Measurements from ENCODE around the gene UBA6.
"Not testable (repeated sequence)": the region's sequence is repeated elsewhere in the genome, so short reads cannot be mapped to it uniquely, and the experiment has no call there.

The UBA6 gene

DNA sequence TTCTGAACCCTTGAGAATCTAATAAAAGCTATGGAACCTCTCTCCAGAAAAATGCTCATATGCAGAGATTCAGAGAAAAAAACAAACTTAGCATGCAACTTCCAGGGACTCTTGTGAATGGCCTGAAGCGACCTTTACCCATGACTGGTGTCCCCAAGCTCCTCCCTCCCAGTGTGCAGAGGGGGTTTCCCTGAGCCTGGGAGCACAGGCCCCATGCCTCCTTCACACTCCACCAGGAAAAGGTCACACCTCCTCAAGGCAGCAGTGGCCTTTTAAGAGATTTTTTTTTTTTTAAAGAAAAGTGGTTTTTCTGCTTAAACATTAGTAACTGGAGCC is 13.3 kb upstream of the UBA6 start:
- Histone ChIP-seq H3K9me3 (ENCODE audit: control insufficient read depth in 2 of 2, low read length in 2 of 2) (no peaks in the 10 kb centered on the region), H3K4me1 (ENCODE audit: control insufficient read depth, insufficient read depth, low read length) (no peaks in the 10 kb centered on the region), H3K36me3 (ENCODE audit: control insufficient read depth in 2 of 2, insufficient read depth in 2 of 2, low read length in 2 of 2) (peaks cover 0 to 9% of the 10 kb centered on the region in 2 donors), H3K27ac (ENCODE audit: low read length) (no peak overlapping the region), H3K9ac (ENCODE audit: low read length in 2 of 2) (no peak overlapping the region), H3K27me3 (ENCODE audit: control insufficient read depth in 1 of 2, insufficient read depth in 2 of 2, low read length in 2 of 2) (no peaks in the 10 kb centered on the region), H3K4me3 (ENCODE audit: low read length in 2 of 2) (no peak overlapping the region)

DNA sequence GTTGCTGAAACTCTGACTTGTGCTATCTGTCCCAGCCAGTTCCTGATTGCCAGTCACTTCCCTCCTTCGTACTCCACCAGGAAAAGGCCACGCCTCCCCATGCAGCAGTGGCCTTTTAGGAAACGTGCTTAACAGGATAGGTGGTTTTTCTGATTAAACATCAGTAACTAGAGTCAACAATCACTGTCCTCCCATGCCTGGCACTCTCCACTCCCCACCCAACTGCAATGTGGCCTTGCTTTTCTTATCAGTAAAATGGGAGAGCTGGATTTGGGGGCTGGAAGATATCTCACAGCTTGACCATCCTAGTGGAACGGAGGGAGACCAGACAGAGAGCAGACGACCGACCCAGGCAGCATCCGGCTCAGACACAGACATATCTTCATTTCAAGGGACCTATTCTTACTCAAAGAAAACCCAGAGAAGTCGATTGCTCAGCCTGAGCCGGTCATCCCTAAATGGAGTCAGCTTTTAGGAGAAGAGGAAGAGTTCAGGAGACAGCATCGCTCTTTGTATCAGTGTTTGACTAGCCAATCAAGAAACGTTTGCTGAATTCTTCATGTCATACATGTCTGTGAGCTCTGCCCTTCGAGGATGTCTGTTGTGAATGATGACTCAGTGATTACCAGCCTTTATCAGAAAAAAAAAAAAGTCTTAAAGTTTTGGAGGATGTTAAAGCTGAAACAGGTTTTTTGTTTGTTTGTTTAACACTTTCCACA is 12.7 kb upstream of the UBA6 start:
- Histone ChIP-seq H3K36me3 (ENCODE audit: control insufficient read depth in 2 of 2, insufficient read depth in 2 of 2, low read length in 2 of 2) (peaks cover 0 to 9% of the 10 kb centered on the region in 2 donors), H3K9ac (ENCODE audit: low read length in 2 of 2) (no peak overlapping the region), H3K4me3 (ENCODE audit: low read length in 2 of 2) (no peak overlapping the region), H3K27me3 (ENCODE audit: control insufficient read depth in 1 of 2, insufficient read depth in 2 of 2, low read length in 2 of 2) (no peaks in the 10 kb centered on the region), H3K9me3 (ENCODE audit: control insufficient read depth in 2 of 2, low read length in 2 of 2) (no peaks in the 10 kb centered on the region), H3K27ac (ENCODE audit: low read length) (no peak overlapping the region), H3K4me1 (ENCODE audit: control insufficient read depth, insufficient read depth, low read length) (no peaks in the 10 kb centered on the region)

GRCh38 chr4:67712650-67713528 is 11.9 kb upstream of the UBA6 start:
- Histone ChIP-seq H3K36me3 (ENCODE audit: control insufficient read depth in 2 of 2, insufficient read depth in 2 of 2, low read length in 2 of 2) (peaks cover 0 to 9% of the 10 kb centered on the region in 2 donors), H3K9ac (ENCODE audit: low read length in 2 of 2) (no peak overlapping the region), H3K27me3 (ENCODE audit: control insufficient read depth in 1 of 2, insufficient read depth in 2 of 2, low read length in 2 of 2) (no peaks in the 10 kb centered on the region), H3K27ac (ENCODE audit: low read length) (no peak overlapping the region), H3K9me3 (ENCODE audit: control insufficient read depth in 2 of 2, low read length in 2 of 2) (no peaks in the 10 kb centered on the region), H3K4me3 (ENCODE audit: low read length in 2 of 2) (no peak overlapping the region), H3K4me1 (ENCODE audit: control insufficient read depth, insufficient read depth, low read length) (no peaks in the 10 kb centered on the region)

GRCh38 chr4:67712000-67712625 is 11.2 kb upstream of the UBA6 start:
- Histone ChIP-seq H3K27ac (ENCODE audit: low read length) (no peak overlapping the region), H3K27me3 (ENCODE audit: control insufficient read depth in 1 of 2, insufficient read depth in 2 of 2, low read length in 2 of 2) (no peaks in the 10 kb centered on the region), H3K4me1 (ENCODE audit: control insufficient read depth, insufficient read depth, low read length) (no peaks in the 10 kb centered on the region), H3K9ac (ENCODE audit: low read length in 2 of 2) (no peak overlapping the region), H3K9me3 (ENCODE audit: control insufficient read depth in 2 of 2, low read length in 2 of 2) (no peaks in the 10 kb centered on the region), H3K36me3 (ENCODE audit: control insufficient read depth in 2 of 2, insufficient read depth in 2 of 2, low read length in 2 of 2) (peaks cover 0 to 9% of the 10 kb centered on the region in 2 donors), H3K4me3 (ENCODE audit: low read length in 2 of 2) (no peak overlapping the region)

DNA sequence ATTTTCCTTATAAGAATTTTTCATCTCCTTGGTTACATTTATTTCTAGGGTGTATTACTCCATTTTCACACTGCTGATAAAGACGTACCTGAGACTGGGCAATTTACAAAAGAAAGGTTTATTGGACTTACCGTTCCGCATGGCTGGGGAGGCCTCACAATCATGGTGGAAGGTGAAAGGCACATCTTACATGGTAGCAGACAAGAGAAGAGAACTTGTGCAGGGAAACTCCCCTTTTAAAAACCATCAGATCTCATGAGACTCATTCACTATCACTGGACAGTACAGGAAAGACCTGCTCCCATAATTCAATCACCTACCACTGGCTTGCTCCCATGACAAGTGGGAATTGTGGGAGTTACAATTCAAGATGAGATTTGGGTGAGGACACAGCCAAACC is 5.7 kb upstream of the UBA6 start:
- not testable (repeated sequence) for H3K9ac ChIP-seq (ENCODE audit: low read length in 2 of 2); H3K27ac ChIP-seq (ENCODE audit: low read length); H3K27me3 ChIP-seq (ENCODE audit: control insufficient read depth in 1 of 2, insufficient read depth in 2 of 2, low read length in 2 of 2); H3K4me3 ChIP-seq (ENCODE audit: low read length in 2 of 2); H3K4me1 ChIP-seq (ENCODE audit: control insufficient read depth, insufficient read depth, low read length); H3K9me3 ChIP-seq (ENCODE audit: control insufficient read depth in 2 of 2, low read length in 2 of 2); H3K36me3 ChIP-seq (ENCODE audit: control insufficient read depth in 2 of 2, insufficient read depth in 2 of 2, low read length in 2 of 2)

DNA sequence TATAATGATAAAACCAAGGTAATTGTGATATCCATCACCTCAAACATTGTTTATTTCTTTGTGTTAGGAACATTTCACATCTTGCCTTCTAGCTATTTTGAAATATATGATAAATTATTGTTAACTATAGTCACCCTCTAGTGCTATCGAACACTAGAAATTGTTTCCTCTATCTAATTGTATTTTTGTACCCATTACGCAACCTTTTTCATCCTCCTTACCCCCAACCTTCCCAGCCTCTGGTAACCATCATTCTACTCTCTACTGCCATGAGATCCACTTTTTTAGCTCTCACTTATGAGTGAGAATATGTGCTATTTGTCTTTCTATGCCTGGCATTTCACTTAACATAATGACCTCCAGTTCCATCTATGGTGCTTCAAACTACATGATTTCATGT is 3.9 kb upstream of the UBA6 start:
- no peaks in the 10 kb centered on the region for H3K9me3 ChIP-seq (ENCODE audit: control insufficient read depth in 2 of 2, low read length in 2 of 2)
- no peaks in the 10 kb centered on the region for H3K27me3 ChIP-seq (ENCODE audit: control insufficient read depth in 1 of 2, insufficient read depth in 2 of 2, low read length in 2 of 2)
- no peak overlapping the region for H3K4me3 ChIP-seq (ENCODE audit: low read length in 2 of 2)
- H3K4me1 ChIP-seq (ENCODE audit: control insufficient read depth, insufficient read depth, low read length): no peaks in the 10 kb centered on the region
- no peaks in the 10 kb centered on the region for H3K36me3 ChIP-seq (ENCODE audit: control insufficient read depth in 2 of 2, insufficient read depth in 2 of 2, low read length in 2 of 2)
- no peak overlapping the region for H3K9ac ChIP-seq (ENCODE audit: low read length in 2 of 2)
- H3K27ac ChIP-seq (ENCODE audit: low read length): no peak overlapping the region

DNA sequence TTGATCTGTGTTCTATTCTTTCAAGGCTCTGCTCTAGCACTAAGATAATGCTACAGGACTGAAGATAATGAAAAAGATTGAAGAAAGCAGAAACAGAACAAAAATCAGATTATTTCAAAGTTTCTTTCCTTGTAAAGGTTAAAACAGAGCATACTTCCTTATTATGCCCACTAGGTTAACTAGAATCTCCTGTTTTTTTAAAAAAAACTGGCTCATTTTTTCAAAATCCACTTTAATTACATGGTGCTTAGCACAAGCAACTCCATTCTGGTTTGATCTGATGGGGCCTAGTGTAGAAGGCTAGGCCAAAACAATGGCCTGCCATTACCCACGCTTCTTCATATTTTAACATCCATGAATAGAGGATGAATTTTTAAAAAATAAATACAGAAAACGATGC is 1.2 kb upstream of the UBA6 start:
- no peaks in the 10 kb centered on the region for H3K36me3 ChIP-seq (ENCODE audit: control insufficient read depth in 2 of 2, insufficient read depth in 2 of 2, low read length in 2 of 2)
- peak overlapping the region in 1 of 2 donors; percentile 0 for H3K9ac ChIP-seq (ENCODE audit: low read length in 2 of 2)
- no peak overlapping the region for H3K27ac ChIP-seq (ENCODE audit: low read length)
- peak overlapping the region in 1 of 2 donors; percentile 84 for H3K4me3 ChIP-seq (ENCODE audit: low read length in 2 of 2)
- H3K27me3 ChIP-seq (ENCODE audit: control insufficient read depth in 1 of 2, insufficient read depth in 2 of 2, low read length in 2 of 2): no peaks in the 10 kb centered on the region
- H3K9me3 ChIP-seq (ENCODE audit: control insufficient read depth in 2 of 2, low read length in 2 of 2): no peaks in the 10 kb centered on the region
- no peaks in the 10 kb centered on the region for H3K4me1 ChIP-seq (ENCODE audit: control insufficient read depth, insufficient read depth, low read length)

DNA sequence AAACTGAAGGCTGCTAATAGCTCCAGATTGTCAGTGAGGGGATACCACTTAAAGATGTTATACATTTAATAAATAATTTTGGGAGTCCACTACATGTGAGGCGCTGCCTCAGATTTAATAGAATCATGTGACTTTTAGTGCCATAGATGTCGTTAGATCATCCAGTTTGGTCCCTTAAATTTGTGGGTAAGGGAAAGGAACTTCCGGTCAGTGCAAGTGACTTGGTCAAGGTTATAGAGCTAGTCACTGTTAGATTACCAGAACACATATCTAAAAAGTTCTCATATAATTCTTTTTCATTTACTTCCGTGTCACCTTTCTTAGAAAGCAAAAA is 529 bp upstream of the UBA6 start:
- Histone ChIP-seq H3K27ac (ENCODE audit: low read length) (no peak overlapping the region), H3K9ac (ENCODE audit: low read length in 2 of 2) (peak overlapping the region; percentile 58 to 63), H3K36me3 (ENCODE audit: control insufficient read depth in 2 of 2, insufficient read depth in 2 of 2, low read length in 2 of 2) (no peaks in the 10 kb centered on the region), H3K9me3 (ENCODE audit: control insufficient read depth in 2 of 2, low read length in 2 of 2) (no peaks in the 10 kb centered on the region), H3K27me3 (ENCODE audit: control insufficient read depth in 1 of 2, insufficient read depth in 2 of 2, low read length in 2 of 2) (no peaks in the 10 kb centered on the region), H3K4me1 (ENCODE audit: control insufficient read depth, insufficient read depth, low read length) (no peaks in the 10 kb centered on the region), H3K4me3 (ENCODE audit: low read length in 2 of 2) (peak overlapping the region; percentile 78 to 84)

GRCh38 chr4:67700116-67700737 is 728 bp downstream of the UBA6 start:
- Histone ChIP-seq H3K27me3 (ENCODE audit: control insufficient read depth in 1 of 2, insufficient read depth in 2 of 2, low read length in 2 of 2) (no peaks in the 10 kb centered on the region), H3K27ac (ENCODE audit: low read length) (peak overlapping the region; percentile 65), H3K9me3 (ENCODE audit: control insufficient read depth in 2 of 2, low read length in 2 of 2) (no peaks in the 10 kb centered on the region), H3K4me3 (ENCODE audit: low read length in 2 of 2) (peak overlapping the region; percentile 78 to 84), H3K9ac (ENCODE audit: low read length in 2 of 2) (peak overlapping the region; percentile 85), H3K36me3 (ENCODE audit: control insufficient read depth in 2 of 2, insufficient read depth in 2 of 2, low read length in 2 of 2) (no peaks in the 10 kb centered on the region), H3K4me1 (ENCODE audit: control insufficient read depth, insufficient read depth, low read length) (no peaks in the 10 kb centered on the region)

DNA sequence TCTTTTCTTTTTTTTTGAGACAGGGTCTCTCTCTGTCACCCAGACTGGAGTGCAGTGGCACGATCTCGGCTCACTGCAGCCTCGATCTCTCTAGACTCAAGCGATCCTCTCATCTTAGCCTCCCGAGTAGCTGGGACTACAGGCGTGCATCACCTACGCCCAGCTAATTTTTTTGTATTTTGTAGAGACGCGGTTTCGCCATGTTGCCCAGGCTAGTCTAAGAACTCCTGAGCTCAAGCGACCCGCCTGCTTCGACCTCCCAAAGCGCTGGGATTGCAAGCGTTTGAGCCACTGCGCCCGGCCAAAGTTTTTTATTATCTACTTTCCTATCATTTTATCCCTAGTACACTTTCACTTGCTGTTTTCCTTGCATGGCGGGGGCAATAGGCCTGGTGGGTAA is 1.4 kb downstream of the UBA6 start:
- Histone ChIP-seq H3K4me1 (ENCODE audit: control insufficient read depth, insufficient read depth, low read length) (no peaks in the 10 kb centered on the region), H3K27ac (ENCODE audit: low read length) (no peak overlapping the region), H3K9me3 (ENCODE audit: control insufficient read depth in 2 of 2, low read length in 2 of 2) (no peaks in the 10 kb centered on the region), H3K36me3 (ENCODE audit: control insufficient read depth in 2 of 2, insufficient read depth in 2 of 2, low read length in 2 of 2) (no peaks in the 10 kb centered on the region), H3K4me3 (ENCODE audit: low read length in 2 of 2) (no peak overlapping the region), H3K9ac (ENCODE audit: low read length in 2 of 2) (no peak overlapping the region), H3K27me3 (ENCODE audit: control insufficient read depth in 1 of 2, insufficient read depth in 2 of 2, low read length in 2 of 2) (no peaks in the 10 kb centered on the region)

All from stomach smooth muscle (tissue), 2 donors.